22Rv1 (cell line): ENCODE data around the gene MFAP2.

ENCODE experiments used
- H3K27ac ChIP-seq: fragments of 450-650 bp; 2 replicates; pipeline ENCODE4 v1.5.1; 2017
- CTCF ChIP-seq: fragments of 450-650 bp; IDR thresholded peaks from 2 replicates; pipeline ENCODE4 v1.5.1; 2017; ENCODE audit warnings: mild to moderate bottlenecking
- ZFX ChIP-seq: fragments of 450-650 bp; IDR thresholded peaks from 2 replicates; pipeline ENCODE4 v1.6.1; 2017; ENCODE audit warnings: antibody characterized with exemption, borderline replicate concordance

MFAP2 gene

GRCh38 chr1:16926491-16927073 lies 53.8 kb downstream of the MFAP2 start:
- H3K27ac ChIP-seq = no peak overlapping the region
- TF ChIP-seq ZFX (no peak), CTCF (no peak)

GRCh38 chr1:16925635-16926490 lies 54.6 kb downstream of the MFAP2 start:
- no peak for TF ChIP-seq ZFX
- no peak for TF ChIP-seq CTCF
- no peak overlapping the region for H3K27ac ChIP-seq

GRCh38 chr1:16924919-16925477 lies 55.4 kb downstream of the MFAP2 start:
- H3K27ac ChIP-seq = no peak overlapping the region
- TF ChIP-seq ZFX (no peak), CTCF (no peak)
